Middle frontal gyrus (tissue), 1 donor: ENCODE measurements around the gene THRA.

Experiments used
- DNase-seq: peaks from one replicate; pipeline ENCODE4 v3.0.0-alpha.2; 2015; ENCODE audit warnings: low spot score; ENCODE audit errors: extremely low spot score

THRA gene

GRCh38 chr17:40026816-40027613 is 35.8 kb upstream of the THRA start:
- peak; percentile 22 for DNase-seq

DNA sequence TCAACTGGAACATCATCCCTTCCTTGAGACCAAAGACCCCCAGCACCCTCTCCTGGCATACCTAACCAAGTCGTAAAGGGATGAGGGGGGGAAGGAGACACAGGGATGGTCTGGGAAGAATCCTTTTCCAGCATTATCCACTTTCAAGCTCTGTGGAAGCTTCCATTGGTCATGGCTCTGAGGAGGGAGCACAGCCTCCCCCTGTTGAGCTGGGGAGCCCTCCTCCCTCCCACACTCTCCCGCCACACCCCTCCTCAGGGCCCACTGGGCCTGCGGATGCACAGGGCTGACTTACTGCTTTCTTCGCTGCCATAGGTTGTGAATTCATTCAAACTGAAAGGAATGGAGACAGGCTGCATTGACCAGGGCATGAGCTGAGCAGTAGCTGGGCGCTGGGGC is 35.2 kb upstream of the THRA start:
- no peak for DNase-seq

DNA sequence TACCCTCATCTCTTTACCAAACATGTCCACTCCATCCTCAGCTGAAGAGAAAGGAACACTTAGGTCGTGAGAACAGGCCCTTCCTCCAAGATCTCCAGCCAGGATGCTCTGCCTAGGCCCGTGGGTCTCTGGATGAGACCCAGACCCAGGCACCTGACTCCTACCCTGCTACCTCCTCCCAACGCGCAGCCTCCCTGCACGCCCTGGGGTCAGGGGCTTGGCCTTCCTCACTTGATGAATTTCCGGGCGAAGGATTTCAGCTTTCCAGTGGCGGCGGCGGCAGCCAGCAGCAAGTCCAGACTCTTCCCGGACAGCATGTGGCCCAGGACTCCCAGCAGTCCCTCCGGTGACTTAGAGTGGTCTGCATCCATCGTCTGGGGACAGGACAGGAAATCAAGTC is 34.2 kb upstream of the THRA start:
- DNase-seq: no peak

- DNase-seq: no peak
Observed at GRCh38 chr17:40031706-40032105, 31.1 kb upstream of the THRA start.

DNA sequence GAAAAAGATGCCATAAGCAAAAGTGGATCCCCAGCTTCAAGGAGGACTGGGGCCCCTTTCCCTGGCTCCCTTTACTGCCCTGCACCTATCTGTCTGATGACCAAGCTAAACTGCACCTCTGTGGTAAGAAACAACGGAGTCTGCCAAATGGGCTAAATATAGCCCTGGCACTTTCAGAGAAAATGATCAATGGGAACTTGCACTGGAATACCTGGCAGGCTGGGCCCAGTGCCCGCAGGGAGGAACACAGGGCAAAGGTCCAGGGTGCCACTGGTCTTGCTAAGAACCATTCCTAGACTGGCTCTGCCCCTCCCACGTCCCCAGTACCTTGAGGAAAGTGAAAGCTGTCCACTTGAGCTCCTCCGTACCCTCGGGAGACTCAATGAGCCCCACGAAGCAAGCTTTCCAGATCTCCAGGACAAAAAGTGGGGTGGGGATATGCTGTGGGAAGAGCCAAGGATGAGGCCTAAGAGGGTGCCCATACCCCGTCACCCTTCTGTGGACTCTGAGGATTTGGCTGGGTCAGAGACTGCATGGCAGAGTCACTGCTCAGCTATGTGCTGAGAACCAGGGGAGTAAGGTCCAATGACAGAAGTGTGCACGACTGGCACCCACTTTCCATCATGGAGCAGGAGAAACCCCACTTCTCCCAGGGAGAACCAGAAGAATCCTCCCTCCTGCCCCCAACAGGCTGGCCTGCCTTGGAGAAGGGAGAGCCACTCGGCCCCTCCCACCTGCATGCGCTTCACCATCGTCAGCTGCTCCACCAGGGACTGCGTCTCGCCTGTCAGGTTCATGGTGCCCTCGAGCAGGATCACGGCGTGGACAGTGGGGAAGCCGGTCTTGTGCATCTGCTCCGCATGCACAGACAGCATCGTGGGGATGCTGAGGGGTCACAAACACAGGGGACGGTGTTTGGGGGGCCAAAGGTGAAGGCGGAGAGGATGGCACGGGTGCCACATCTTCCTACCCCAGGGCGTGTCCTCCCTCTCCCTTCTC is 30.1 kb upstream of the THRA start:
- no peak for DNase-seq

GRCh38 chr17:40033339-40033738 is 29.4 kb upstream of the THRA start:
- no peak for DNase-seq

DNA sequence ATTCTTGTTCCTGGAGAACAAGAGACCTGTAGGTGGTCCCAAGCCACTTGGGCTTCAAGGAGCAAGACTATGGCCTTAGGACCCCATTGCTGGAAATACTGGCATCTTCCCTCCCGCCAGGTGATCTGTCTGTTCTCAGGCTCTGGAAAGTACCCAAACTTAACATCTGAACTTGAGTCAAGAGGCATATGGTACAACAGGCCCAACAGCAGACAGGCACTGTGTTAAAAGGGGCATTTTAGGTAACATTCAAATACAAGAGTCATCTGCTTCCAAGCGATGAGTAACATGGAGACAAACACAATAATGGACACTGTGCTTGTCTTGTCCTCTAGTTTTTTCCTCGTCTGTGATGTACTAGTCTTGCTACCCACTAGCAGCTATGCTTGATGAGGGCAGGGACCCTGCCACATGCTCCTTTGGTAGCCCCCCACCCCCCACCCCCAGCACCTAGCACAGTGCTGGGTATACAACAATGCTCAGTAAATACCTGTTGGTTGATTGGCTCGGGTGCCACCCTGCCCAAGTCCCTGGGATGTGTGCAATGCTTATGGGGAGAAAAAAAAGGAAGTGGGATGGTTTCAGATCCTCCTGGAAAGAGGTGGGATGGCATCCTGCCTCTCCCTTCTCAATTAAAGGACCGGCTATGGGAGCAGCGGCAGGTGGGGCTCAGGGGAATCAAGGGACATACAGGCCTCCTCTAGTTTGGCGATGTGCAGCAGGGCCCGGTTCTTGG is 28.2 kb upstream of the THRA start:
- no peak for DNase-seq

- DNase-seq: peak; percentile 59
Observed at GRCh38 chr17:40035162-40035559, 27.6 kb upstream of the THRA start.

- DNase-seq: no peak
Observed at GRCh38 chr17:40038882-40039513, 23.8 kb upstream of the THRA start.

- no peak for DNase-seq
Observed at GRCh38 chr17:40041196-40041595, 21.6 kb upstream of the THRA start.

- DNase-seq: no peak
Observed at GRCh38 chr17:40056379-40057015, 6.3 kb upstream of the THRA start.

DNA sequence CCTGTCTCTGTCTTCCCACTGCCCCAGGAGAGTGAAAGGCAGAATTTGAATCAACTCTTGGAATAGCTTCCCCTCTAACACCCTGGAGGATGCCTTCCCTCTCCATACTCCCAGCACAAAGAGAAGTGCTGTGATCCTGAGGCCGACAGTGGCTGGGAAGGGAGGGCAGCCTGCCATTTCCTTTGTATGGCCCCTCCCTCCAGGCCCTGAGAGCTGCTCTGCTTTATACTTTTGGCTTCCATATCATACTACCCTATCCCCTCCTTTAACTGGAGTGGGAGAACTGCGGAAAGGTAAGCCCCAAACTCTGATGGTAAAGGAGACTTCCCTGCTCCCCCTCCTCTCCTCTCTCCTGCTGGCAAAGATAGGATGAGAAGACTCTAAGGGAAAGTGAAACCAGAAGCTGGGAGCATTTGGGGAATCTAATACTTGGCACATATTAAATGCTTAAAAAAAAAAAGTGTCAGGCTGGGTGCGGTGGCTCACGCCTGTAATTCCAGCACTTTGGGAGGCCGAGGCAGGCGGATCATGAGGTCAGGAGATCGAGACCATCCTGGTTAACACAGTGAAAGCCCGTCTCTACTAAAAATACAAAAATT is 4.5 kb upstream of the THRA start:
- DNase-seq: no peak

- no peak for DNase-seq
Observed at GRCh38 chr17:40058865-40059264, 3.9 kb upstream of the THRA start.

DNA sequence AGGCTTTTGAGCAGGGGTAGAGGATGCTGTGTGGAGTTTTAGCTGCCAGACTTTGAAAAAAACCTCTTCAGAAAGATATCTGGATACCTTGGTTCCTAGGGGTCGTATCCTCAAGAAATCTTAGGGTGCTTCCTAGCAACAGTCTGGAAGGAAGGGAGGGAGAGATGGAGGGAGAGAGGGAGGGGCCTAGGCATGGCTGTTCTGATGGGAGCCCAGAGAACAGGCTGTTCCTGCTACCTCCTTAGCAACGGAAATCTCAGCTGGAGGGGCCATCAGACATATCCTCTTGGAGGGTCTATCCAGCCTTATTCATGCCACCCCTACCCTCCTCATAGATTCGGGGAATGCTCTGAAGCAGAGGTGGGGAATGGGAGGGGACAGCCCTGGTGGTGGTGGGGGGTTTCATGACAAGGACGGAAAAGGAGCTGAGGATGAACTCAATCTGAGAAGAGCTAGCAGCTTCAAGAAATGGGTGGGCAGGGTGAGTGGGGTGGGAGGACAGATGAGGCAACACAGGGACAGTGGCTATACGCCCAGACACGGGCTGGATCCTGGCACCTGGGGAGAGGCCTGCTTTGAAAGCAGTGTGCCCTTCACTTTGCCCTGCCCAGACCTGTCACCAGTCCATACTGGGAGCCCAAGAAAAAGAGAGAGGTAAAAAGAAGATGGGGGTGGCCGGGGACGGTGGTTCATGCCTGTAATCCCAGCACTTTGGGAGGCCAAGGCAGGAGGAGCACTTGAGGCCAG is 2.9 kb upstream of the THRA start:
- DNase-seq: no peak

DNA sequence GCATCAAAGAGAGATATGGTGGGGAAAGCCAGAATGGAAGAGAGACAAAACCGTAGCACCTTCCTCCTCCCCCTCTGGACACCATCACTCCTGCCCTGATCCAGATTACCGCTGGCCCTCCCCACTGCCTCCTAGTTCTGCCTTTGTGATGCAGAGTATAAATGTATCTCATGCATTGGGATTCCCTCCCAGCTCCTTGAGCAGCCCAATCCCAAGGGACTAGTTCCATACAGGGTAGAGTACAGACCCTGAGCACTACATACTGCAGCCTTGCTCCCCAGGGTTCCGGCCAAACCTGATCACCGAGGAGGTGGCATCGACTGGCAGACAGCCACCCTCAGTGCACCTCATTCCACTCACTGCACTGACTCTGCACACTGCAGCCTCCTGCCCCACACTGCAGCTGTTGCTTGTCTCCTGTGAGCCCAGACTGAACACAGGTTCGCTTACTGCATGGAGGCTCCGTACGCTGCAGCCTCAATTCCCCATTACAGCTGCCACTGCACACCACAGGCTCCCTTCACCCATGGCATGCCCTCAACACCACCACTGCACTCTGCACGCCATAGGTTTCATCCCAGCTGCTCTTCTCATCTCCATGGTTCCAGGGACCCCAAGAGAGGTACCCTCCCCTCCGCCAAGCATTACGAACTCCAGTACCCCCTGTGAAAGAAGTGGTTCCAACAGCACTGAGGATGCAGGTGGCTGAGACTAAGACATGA is 1.7 kb upstream of the THRA start:
- no peak for DNase-seq

DNA sequence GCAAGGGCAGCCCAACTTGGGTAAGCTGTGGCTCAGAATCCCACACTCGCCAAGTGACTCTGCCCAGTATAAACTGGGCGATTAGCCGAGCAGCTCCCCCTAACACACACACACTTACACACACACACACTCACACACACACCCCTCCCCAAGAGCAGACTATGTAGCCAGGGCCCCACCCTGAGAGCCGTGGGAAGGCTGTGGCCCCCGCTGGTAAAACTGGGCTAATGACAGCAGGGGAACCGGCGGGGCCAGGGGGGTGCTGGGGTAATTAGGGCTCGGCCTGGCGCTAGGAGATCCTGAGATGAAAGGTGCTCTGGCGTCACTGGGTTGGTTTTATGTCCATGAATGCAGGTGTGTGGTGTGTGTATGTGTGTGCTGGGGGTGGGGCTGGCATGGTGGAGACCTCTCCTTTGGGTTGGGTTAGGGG is 1.1 kb upstream of the THRA start:
- DNase-seq: no peak

- no peak for DNase-seq
Observed at GRCh38 chr17:40063187-40063771, 514 bp downstream of the THRA start.

DNA sequence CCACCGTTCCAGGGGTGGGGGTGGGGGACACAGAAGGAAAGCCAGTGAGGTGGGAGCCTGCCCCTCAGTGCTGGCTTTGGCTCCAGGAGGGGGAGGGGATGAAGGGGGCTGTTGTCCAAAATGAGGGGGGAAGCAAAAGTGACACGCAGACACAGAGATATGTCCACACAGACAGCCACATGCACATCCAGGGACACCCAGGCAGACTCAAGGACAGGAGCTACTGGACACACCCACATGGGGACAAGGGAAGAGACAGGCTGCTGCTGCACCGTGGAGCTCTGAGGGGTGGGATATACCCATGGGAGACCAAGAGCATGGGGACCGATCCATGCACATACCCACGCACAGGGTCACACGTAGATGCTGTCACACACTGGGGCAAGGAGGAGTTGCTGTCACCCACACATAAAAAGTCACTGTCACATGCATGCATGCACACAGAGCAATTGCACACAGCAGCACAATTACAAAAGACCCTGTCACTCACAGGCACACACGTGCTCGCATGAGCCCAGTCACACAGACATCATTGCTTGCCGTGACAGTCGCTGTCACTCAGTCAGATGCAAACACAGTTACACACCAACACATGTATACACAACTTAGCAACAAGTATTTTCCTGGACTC is 1.3 kb downstream of the THRA start:
- DNase-seq: no peak
